SK-N-SH treated with all-trans-retinoic acid at 6 μM for 48 hours (cell line): ENCODE measurements around the gene COL5A2.

Experiments used
- ARNTL ChIP-seq: fragments of 450-650 bp; formaldehyde crosslinking; IDR thresholded peaks from 2 replicates; pipeline ENCODE4 v1.5.0; 2020; ENCODE audit warnings: low read depth, mild to moderate bottlenecking, moderate library complexity, borderline replicate concordance
- CREB5 ChIP-seq: fragments of 250-450 bp; sonication (Bioruptor Pico); IDR thresholded peaks from 2 replicates; pipeline ENCODE4 v1.5.1; 2020; ENCODE audit warnings: low read depth, mild to moderate bottlenecking, moderate library complexity
- SNAI2 ChIP-seq: fragments of 250-450 bp; sonication (Bioruptor Pico); IDR thresholded peaks from 2 replicates; pipeline ENCODE4 v1.5.0; 2020; ENCODE audit warnings: mild to moderate bottlenecking, moderate library complexity
- ZFP3 ChIP-seq: fragments of 250-450 bp; sonication (Bioruptor Pico); IDR thresholded peaks from 2 replicates; pipeline ENCODE4 v1.5.0; 2020; ENCODE audit warnings: mild to moderate bottlenecking, moderate library complexity

- TF ChIP-seq SNAI2 (CRISPR knock-in tag) (no peak), CREB5 (no peak), ARNTL (no peak), ZFP3 (no peak)
Measured at GRCh38 chr2:189226017-189226416, 46.5 kb upstream of the COL5A2 start.
